HG03025 (cell line): ENCODE data around the gene TMEM45A.
"Not testable (repeated sequence)": the region's sequence is repeated elsewhere in the genome, so short reads cannot be mapped to it uniquely, and the experiment has no call there.

Source experiments
- ATAC-seq: cut with Tn5 transposase; IDR thresholded peaks from one replicate; pipeline ENCODE4 v1.9.1; 2021; ENCODE audit warnings: mild to moderate bottlenecking, moderate library complexity; ENCODE audit not compliant: unreplicated experiment, low FRiP score

TMEM45A gene

DNA sequence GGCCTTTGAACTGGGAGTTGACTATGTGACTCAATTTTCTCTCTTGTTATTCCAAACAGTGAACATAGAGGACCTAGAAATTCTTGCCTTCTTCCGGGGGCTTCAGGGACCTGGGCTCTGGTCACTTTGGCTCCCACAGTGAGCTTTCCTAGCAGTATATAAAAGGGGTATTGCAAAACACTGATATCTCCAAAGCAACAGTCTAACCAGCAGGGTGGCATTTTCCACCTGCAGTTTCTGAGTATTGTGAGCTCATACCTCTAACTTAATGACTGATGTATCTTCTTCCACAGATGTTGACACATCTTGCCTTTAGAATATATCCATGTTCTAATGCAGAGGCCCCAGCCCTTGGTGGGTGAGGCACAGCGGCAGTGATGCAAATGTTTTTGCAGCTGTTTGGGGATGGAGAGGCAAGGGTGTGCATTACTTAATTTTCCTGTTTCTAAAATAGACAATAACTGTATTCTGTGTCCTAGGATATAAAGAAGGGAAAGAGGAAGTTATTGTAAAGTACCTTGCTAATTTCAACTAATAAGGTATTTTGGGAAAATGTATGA, 71.3 kb downstream of the TMEM45A start:
- no peak for ATAC-seq

DNA sequence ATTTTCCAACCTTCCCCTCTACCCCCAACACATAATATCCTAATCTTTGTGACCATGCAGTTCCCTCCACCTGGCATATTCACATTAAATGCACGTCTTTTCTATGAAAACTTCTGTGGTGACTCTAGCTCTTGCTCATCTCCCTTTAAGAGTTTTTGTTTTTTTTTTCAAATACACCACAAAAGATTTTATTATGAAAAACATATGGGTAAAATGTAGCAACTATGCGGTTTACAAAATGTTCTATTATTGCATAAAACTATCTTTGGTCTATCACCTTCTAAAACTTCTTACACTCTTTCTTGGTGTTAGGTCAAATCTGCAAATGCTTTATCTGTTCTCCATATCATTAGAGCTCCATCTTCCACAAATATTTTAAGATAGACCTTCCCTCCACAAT, 78.4 kb downstream of the TMEM45A start:
- ATAC-seq: no peak

DNA sequence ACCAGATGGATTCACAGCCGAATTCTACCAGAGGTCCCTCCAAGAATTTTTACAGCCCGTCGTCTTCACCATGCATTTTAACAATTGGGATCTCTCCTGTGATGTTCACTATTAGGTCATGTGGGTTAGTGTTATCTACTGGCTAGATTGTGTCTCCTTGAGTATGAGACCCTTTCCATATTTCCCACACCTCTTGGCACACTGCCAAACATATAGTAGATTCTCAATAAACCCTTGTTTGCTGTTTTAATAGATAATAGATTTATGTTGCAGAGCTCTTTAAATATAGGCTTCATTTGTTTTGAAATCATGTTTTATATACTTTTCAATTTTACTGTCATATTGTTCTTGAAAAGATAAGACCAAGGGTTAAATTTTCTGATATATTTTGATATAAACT, 82.1 kb downstream of the TMEM45A start:
- no peak for ATAC-seq

DNA sequence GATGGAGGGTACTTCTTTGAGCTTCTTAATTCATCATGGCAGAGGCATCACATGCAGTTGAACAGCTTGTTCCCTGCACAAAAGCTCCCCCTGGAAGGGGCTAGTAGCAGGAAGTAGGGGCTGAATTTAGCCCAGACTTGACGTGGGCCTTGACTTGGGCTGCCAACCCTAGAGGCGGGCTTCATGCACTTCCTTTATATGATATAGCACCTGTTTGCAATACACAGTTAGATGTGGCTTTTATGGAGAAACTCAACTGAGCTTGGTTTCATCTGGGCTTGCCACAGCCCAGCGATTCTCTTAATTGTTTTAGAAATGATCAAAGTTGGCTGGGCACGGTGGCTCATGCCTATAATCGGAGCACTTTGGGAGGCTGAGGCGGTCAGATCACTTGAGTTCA, 83.3 kb downstream of the TMEM45A start:
- ATAC-seq: no peak

DNA sequence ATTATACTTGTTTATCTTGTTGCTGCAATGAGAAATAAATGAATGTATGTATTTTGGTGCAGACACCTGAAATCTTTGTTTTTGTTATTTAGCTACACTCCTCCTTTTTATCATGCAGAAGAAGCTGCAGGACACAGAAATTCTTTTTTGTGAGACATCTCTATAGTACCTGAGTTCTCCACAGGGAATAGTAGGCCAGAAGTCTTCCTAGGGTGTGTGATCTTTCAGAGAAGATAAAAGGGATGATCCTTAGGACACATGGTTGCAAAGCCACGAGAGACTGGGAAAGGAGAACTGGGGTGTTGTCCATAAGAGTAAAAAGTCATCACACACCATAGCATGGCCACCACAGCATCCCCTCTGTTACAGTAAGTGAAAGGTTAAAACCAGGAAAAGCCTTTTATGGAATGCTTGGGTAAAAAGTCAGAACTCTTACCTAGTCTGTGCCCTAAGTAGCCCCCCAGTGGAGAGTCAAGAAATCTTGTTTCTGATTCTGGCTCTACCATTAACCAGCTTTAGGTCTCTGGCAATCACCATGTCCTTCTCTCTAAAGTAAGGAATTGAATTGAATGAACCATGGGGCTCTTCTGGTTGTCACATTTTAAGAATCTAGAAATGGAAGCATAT, 85.1 kb downstream of the TMEM45A start:
- no peak for ATAC-seq

DNA sequence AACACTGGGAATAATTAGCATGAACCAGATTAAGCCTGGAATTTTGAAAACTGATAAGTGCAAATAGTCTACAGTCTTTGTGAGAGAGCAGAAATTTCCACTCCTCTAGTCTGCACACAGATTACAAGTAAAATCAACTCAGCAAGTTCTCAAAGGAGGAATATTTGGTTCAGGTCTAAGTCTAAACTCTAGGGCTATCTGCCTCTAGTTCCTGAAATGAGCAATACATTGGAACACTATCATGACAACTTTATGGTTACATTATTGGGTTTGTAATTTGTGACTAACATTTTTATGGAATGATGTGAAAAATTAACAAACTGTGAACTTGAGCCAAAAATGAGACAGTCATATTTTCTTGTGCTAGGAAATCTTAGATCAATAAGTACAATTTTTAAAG, 86.2 kb downstream of the TMEM45A start:
- no peak for ATAC-seq

DNA sequence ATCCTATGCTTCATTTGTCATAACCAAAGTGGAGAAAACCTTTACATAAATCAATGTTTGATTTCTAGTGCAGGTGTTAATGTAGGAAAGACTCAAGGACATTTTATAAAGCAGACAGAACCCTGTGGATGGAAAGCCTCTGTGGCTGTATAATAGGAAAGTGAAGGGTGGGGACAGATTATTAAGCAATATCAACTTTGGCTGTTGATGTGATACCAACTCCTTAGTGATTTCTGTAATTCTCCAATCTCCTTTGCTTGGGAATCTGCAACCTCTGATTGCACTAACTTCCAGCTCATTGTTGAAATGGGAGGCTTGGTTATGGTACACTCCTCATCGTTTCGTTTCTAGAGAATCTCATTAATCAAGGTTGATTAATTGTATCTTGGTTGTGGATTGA, 87.7 kb downstream of the TMEM45A start:
- ATAC-seq: no peak

DNA sequence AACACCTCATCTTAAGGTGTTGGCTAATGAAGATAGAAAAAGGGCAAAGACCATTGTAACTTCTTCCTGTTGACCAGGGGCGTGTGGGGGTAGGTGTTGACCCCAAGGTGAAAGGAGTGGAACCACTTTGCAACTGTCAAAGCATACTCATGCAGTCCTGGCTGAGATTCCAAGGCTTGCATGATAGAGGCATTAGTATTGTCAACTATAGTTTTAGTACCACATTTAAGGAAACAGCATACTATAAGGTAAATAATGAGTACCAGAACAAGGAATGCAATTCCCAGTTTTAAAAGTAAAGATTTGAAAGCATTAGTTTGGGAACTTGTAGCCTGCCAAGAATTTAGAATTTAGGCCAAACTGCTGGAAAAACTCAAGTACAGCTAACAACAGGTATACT, 89.2 kb downstream of the TMEM45A start:
- no peak for ATAC-seq

DNA sequence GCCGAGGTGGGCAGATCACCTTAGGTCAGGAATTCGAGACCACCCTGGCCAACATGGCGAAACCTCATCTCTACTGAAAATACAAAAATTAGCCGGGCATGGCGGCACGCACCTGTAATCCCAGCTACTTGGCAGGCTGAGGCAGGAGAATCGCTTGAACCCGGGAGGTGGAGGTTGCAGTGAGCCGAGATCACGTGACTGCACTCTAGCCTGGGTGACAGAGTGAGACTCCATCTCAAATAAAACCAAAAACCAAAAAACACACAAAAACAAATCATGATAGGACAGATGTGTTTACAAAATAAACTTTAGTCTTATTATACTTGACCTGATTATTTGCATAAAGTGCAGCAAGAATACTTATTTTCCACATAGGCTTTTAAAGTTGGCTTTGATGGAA, 89.7 kb downstream of the TMEM45A start:
- ATAC-seq: not testable (repeated sequence)

DNA sequence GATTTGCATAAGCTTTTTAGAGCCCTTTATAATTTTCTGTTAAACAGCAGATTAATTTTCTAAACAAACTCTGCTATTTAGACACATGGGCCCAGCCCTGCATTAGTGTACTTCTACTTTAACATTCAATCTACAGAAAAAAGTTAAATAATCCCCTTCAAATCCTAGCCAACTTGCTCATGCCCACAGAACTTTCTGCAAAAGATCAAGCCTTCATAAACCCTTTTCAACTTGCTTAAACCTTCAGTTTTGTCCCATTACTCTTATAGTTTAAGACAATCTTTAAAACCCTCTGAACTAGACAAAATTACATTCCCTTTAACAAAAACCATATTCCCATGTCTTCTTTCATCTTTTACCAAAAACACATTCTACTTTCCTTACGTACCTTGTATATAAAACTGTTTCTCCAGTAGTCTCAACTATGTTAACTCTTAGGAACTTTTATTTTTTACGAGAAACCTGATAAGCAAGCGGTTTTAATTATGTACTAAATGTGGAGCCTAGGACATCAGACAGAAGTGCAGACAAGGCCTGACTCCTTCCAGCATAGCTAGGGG, 91.8 kb downstream of the TMEM45A start:
- ATAC-seq: no peak

DNA sequence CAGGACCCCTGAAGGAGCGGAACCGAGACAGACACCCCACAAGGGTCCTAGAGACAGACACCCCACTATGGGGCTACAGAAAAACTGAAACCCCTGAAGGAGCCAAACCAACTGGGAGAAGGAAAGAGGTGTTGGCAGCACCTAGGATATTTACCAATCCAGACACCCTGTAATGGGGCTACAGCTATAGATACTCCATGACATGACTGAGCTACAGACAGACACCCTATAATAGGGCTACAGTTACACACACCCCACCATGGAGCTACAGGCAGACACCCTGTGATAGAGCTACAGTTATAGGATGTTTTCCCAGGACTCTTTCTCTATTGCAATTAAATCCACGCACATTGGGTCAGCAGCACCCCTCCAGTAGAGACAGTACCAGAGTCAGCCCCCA, 94.4 kb downstream of the TMEM45A start:
- ATAC-seq: no peak

DNA sequence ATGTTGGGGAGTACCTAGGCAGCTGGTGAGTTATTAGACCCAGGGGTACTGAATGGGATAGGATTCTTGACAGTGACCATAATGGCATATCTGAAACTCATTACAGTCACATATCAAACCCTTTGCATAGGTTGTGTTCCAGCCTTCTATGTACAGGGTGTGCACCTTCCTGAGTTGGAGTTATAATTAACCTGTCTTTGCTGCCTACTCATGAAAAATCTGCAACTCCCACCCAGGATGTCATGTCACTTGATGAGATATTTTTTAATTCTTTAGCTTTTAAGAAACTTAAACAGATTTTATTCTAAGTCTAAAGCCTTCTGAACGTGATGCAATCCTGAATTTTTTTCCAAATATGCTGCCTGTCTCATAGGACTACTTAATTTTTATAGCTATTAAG, 95.8 kb downstream of the TMEM45A start:
- ATAC-seq: no peak

DNA sequence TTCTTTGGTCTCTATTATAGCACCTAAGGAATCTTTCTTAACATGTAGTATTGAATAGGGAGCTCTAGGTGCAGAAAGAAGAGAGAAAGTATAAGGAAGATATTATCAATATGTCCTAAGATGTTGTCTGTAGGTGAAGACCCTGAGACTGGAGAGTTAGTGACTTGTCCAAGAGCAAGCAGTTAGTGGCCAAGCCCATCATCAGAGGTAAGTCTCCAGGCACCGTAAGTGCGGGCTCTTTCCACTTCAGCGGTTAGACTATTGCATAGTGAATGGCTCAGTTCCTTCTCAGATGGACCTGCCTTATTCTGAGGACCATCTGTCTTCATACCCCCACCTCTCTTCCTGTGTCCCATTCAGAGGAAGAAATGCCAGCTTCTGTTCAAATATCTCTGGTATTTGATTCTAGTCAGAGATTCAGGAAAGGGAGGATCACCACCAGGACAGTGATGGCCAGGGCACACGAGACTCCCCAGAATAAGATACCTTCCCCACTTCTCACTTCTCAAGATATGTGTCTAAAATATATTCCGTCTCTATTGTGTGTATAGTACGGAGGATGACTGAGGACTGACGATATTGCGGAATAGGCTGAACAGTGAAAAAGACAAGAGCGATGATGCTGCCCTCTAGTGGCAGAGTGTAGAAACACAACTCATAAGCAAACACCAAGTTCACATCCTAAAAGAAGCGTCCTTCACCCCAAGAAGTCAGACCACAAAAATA, 97.9 kb downstream of the TMEM45A start:
- ATAC-seq: peak; percentile 80

DNA sequence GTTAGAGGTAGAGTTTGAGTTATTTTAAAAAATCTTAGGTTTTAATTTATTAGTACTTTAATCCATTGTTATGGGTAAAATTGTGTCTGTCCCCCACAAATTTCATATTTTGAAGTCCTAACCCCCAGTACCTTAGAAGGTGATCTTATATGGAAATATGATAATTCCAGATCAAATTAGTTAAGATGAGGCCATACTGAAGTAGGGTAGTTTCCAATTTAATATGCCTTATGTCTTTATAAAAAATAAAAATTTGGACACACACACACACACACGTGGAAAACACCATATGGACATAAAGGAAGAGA, 98.4 kb downstream of the TMEM45A start:
- no peak for ATAC-seq

DNA sequence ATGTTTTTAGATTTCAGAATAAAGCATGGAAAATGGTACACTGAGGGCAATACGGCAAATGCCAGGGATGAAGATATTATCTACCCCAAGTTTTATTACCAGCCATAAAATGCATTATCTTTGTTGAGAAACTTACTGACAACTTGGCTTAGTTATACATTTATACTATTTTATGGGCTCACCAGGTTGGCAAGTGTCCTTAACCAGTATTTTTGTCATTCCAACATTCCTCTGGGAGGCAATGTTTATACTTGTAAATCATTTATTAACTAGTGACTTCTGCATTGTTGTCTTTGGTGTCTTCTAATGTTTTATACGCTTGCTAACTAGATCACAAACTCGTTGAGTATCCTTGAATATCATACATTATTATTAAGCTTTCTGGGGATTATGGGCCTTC, 99.0 kb downstream of the TMEM45A start:
- no peak for ATAC-seq

DNA sequence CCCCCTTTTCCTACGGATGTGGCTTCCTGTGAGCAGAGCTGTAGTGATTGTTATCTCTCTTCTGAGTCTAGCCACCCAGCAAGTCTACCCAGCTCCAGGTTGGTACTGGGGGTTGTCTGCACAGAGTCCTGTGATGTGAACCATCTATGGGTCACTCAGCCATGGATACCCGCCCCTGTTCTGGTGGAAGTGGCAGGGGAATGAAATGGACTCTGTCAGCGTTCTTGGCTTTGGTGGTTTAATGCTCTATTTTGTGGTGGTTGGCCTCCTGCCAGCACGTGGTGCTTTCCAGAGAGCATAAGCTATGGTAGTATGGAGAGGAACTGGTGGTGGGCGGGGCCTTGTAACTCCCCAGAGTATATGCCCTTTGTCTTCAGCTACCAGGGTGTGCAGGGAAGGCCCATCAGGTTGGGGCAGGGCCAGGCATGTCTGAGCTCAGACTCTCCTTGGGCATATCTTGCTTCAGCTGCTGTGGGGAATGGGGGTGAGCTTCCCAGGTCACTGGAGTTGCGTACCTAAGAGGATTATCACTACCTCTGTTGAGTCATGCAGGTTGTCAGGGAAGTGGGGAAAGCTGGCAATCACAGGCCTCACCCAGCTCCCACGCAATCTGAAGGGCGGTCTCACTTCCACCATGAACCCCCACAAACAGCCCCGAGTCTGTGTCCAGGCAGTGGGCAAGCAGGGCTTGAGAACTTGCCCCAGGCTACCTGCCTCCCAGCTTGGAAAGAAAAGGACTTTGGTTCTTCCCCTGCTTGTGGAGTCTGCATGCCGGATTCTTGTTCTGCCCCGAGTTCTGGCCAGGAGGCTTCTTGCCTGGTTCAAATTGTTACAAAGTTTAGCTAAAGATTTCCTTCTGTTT, 108.0 kb downstream of the TMEM45A start:
- no peak for ATAC-seq

DNA sequence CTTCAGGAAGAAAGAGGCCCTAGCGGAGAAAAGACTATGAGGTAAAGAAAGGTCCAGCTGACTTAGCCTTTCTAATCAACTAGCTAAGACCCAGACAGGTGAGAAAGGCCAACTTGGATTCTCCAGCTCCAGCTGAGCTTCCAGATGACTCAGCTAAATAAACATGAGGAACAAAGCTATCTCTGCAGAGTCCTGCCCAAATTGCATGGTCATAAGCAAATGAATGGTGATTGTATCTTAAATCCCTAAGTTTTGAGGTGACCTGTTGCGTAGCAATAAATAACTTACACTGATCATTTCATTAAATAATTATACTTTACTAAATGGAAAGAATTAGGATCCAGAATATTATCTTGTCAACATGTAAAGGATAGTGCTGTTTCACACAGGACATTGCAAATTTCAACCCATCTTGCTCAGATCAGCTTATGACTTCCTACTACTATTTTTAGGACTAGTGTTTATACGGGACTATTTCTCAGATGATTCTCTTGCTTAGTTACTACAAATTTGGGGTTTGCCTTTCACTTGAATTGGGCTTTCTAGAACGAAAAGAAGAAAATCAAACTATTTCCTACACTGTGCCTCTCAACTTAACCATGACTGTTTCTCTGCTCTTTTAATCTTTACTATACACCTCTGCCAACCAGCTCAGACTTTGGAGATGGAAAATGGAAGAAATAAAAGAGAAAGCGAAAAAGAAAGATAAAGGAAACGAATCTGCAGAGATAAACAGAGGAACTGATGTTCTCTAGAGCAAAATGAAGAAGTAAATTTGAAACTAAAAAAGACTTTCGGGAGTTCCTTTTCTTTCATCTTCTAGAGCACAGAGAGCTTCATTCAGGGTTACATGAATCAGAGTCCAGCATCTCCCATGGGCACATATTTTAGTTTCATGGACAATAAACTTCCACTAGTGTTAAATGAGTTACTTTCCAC, 110.4 kb downstream of the TMEM45A start:
- ATAC-seq: peak; percentile 55

DNA sequence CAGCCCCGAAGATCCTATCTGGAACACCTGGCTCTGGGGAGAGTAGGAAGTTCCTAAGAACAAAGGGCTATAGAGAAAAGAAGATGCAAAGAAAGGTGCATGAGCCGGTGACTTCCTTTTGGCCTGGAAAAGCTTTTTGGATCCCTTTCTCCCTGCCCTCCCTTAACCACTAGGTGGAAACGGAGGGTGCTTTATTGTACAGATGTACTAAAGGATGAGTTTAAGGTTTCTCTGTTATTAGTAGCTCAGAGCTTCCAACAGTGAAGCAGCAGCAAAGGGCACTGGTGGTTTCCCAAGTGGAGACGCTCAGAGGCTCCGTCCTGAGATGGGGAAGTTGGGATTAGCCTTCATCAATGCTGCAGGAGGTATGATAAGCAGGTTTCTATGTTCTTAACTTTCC, 111.0 kb downstream of the TMEM45A start:
- ATAC-seq: peak; percentile 33

DNA sequence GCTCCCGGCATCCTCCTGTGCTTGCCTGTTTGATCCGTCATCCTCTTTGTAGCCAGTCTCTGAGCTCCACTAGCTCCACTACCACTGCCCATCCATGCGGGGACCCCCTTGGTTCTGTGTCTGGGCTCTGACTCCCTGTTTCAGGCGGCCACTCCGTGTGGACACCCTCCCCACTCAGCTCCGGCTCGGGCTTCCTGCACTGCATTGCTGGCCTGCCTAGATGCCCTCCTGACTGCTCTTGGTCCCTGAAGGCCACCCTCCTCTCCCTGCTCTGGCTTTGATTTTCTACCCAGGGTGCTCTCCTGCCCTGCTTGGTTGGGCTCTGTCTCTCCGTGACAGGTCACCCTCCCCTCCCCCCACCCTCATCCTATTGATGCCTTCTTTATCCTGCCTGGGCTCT, 112.9 kb downstream of the TMEM45A start:
- ATAC-seq: no peak

DNA sequence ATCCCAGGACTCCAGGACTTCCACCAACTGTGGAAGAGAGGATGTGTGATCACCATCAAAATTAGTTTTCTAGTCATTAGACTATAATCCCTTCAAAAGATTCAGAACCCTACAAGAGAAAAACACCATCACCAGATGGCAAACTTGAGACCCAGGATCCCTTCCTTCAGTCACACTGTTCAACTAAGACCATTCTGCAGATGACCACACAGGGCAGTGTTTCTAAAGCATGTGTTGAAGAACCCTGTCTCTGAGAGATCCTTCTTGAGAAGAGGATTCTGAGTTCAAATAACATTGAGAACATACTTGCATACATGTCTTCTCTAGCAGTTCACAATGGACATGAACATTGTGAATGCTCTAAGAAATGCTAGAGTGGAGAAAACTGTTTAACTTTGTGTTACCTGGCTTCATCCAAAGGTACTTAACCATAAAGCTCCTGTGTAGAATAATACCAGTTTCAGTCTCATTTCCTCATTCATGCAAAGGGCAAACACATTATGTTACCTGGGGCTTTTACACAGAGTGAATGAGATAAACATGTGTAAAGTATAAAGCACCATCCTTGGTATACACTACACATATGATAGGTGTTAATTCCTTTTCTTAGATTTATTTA, 114.6 kb downstream of the TMEM45A start:
- ATAC-seq: peak; percentile 88
